K562 (cell line): Measurements from ENCODE around the gene FBXO44. TPM values are rescaled to one million over a fixed set of nuclear protein-coding genes. Genes with fewer than 3 reads are reported as not detected.
A peak's percentile ranks its signal among the peaks of the same experiment; 100 is the strongest.

ENCODE experiments used
- CBFA2T2 ChIP-seq: fragments of 450-650 bp; conservative IDR thresholded peaks from 2 replicates; pipeline ENCODE4 v1.6.1; 2017; ENCODE audit warnings: mild to moderate bottlenecking
- CC2D1A ChIP-seq: fragments of 450-650 bp; IDR thresholded peaks from 2 replicates; pipeline ENCODE4 v1.6.1; 2017; ENCODE audit warnings: mild to moderate bottlenecking
- CREM ChIP-seq: IDR thresholded peaks from 2 replicates; pipeline ENCODE4 v1.6.1; 2014; ENCODE audit warnings: antibody characterized with exemption, low read depth
- FOXP1 ChIP-seq: sonication (generic); formaldehyde crosslinking; IDR thresholded peaks from 2 replicates; pipeline ENCODE4 v1.8.0; 2022; ENCODE audit warnings: mild to moderate bottlenecking, missing genetic modification reagents
- HMGN3 ChIP-seq: IDR thresholded peaks from 2 replicates; pipeline ENCODE4 v1.6.1; 2011; ENCODE audit warnings: borderline replicate concordance, low read depth, mild to moderate bottlenecking, mixed read lengths, low read length; ENCODE audit not compliant: insufficient read length; ENCODE audit errors: extremely low read depth
- JUND ChIP-seq, 2 experiments: IDR thresholded peaks; 2 replicates in 1 of 2; 3 replicates in 1 of 2; pipeline ENCODE4 v1.6.1; 2011; ENCODE audit warnings: borderline replicate concordance in 2 of 2, low read depth in 2 of 2, low read length in 2 of 2, improper control_type of control experiment in 1 of 2, missing biosample characterization in 1 of 2, missing genetic modification characterization in 1 of 2, missing genetic modification reagents in 1 of 2
- KLF16 ChIP-seq: IDR thresholded peaks from 2 replicates; pipeline ENCODE4 v1.6.1; 2016; ENCODE audit warnings: antibody characterized with exemption
- NFE2 ChIP-seq: IDR thresholded peaks from 2 replicates; pipeline ENCODE4 v1.6.1; 2014; ENCODE audit warnings: antibody characterized with exemption, low read depth
- PBX2 ChIP-seq, 2 experiments: IDR thresholded peaks in 1 of 2; conservative IDR thresholded peaks in 1 of 2; 2 replicates each; pipeline ENCODE4 v1.6.1; 2016; ENCODE audit warnings: low read depth in 2 of 2, mild to moderate bottlenecking in 1 of 2, missing compliant biosample characterization in 1 of 2, missing genetic modification characterization in 1 of 2, moderate library complexity in 1 of 2
- PHF21A ChIP-seq: fragments of 450-650 bp; IDR thresholded peaks from 2 replicates; pipeline ENCODE4 v1.6.1; 2017; ENCODE audit warnings: low read depth, borderline replicate concordance
- PKNOX1 ChIP-seq: fragments of 450-650 bp; IDR thresholded peaks from 2 replicates; pipeline ENCODE4 v1.6.1; 2016
- POLR2AphosphoS2 ChIP-seq: IDR thresholded peaks from 2 replicates; pipeline ENCODE4 v1.6.1; 2012; ENCODE audit warnings: low read length, improper control_type of control experiment
- POLR2AphosphoS5 ChIP-seq: IDR thresholded peaks from 2 replicates; pipeline ENCODE4 v1.6.1; 2011; ENCODE audit warnings: mild to moderate bottlenecking, low read depth, low read length, moderate library complexity; ENCODE audit not compliant: control insufficient read depth, insufficient read depth
- RBM17 ChIP-seq: fragments of 200-400 bp; formaldehyde crosslinking; IDR thresholded peaks from 2 replicates; pipeline ENCODE4 v1.6.1; 2017; ENCODE audit warnings: low read depth, mild to moderate bottlenecking, low read length, borderline replicate concordance
- RUNX1 ChIP-seq: sonication (generic); IDR thresholded peaks from 2 replicates; pipeline ENCODE4 v1.6.1; 2016; ENCODE audit warnings: antibody characterized with exemption, low read depth
- SMARCC2 ChIP-seq: fragments of 450-650 bp; IDR thresholded peaks from 2 replicates; pipeline ENCODE4 v1.6.1; 2017; ENCODE audit warnings: antibody characterized with exemption, moderate library complexity, mild to moderate bottlenecking, low read depth
- TBL1XR1 ChIP-seq, 2 experiments: IDR thresholded peaks; 2 replicates each; pipeline ENCODE4 v1.6.1; 2012; ENCODE audit warnings: improper control_type of control experiment in 2 of 2, low read length in 2 of 2, mild to moderate bottlenecking in 1 of 2
- TEAD4 ChIP-seq, 2 experiments: sonication (generic) in 1 of 2; formaldehyde crosslinking in 1 of 2; IDR thresholded peaks; 2 replicates each; pipeline versions ENCODE4 v1.6.1 to v1.8.0; 2012 to 2022; ENCODE audit warnings: borderline replicate concordance in 1 of 2, inconsistent platforms in 1 of 2, low read length in 1 of 2, mild to moderate bottlenecking in 1 of 2, missing genetic modification reagents in 1 of 2
- TRIM24 ChIP-seq, 2 experiments: fragments of 450-650 bp; IDR thresholded peaks; 2 replicates each; pipeline ENCODE4 v1.6.1; 2016
- ZNF740 ChIP-seq, 3 experiments: fragments of 200-800 bp in 1 of 3; sonication (Bioruptor generic) in 1 of 3; sonication (generic) in 1 of 3; formaldehyde crosslinking in 1 of 3; IDR thresholded peaks; 2 replicates each; pipeline versions ENCODE4 v1.6.1 to v1.8.0; 2016 to 2022; ENCODE audit warnings: mild to moderate bottlenecking in 2 of 3, missing compliant biosample characterization in 2 of 3, missing genetic modification characterization in 2 of 3, missing genetic modification reagents in 1 of 3
- ZNF766 ChIP-seq: fragments of 200-800 bp; sonication (Bioruptor generic); conservative IDR thresholded peaks from 2 replicates; pipeline ENCODE4 v1.6.1; 2016; ENCODE audit warnings: missing genetic modification characterization, missing compliant biosample characterization
- polyA plus RNA-seq, 8 experiments: library from polyadenylated mRNA; depleted of rRNA in 4 of 8; stranded (reverse) in 5 of 8; unstranded in 3 of 8; fragments of >200 nt; fragmentation: Nextera tagmentation in 2 of 8; fragmentation: Illumina TruSeq in 1 of 8; extraction: Ambion mirVana in 2 of 8; extraction: Trizol in 1 of 8; gene quantifications; 2 replicates each; pipeline versions ENCODE4 v1.2.1 to v1.2.3, GENCODE V29; 2011 to 2014; ENCODE audit warnings: inconsistent platforms in 1 of 8, missing spikeins in 1 of 8
- total RNA-seq, 7 experiments: library from RNA; depleted of rRNA in 6 of 7; stranded (reverse); fragments of >200 nt in 6 of 7; fragmentation: Illumina TruSeq in 2 of 7; extraction: Trizol in 2 of 7; gene quantifications; 2 replicates each; pipeline versions ENCODE4 v1.2.1 to v1.2.3, GENCODE V29; 2011 to 2021; ENCODE audit warnings: low replicate concordance in 1 of 7

Gene FBXO44
- total and polyA plus RNA-seq, 9 of the 15 experiments (the other 6 are each of a cell fraction or from before 2014, with no cell fraction given) = 0.69 to 20.9 (median 6.7) TPM

- TF ChIP-seq ZNF740 (CRISPR knock-in tag; IDR thresholded peaks at IDR 0.05) (peak; percentile 90), ZNF740 (tag; IDR thresholded peaks at IDR 0.05) (peak in 1 of 2 experiments; percentile 26; a peak in 1 of 4 replicates), PKNOX1 (peak; percentile 75), KLF16 (peak; percentile 84), CBFA2T2 (peak; percentile 87), CC2D1A (peak; percentile 67; the same call in 1 of the 2 replicates), CREM (peak; percentile 73), HMGN3 (peak; percentile 51), RBM17 (no peak), PHF21A (no peak), SMARCC2 (peak; percentile 78; the same call in 1 of the 2 replicates), JUND (IDR thresholded peaks at IDR 0.05; ENCODE audit: borderline replicate concordance, low read depth, low read length) (peak; percentile 77; the same call in 1 of the 2 replicates), JUND (tag; IDR thresholded peaks at IDR 0.05; ENCODE audit: borderline replicate concordance, low read depth, low read length) (no peak; the same call in 2 of the 3 replicates), FOXP1 (CRISPR knock-in tag) (no peak), TEAD4 (IDR thresholded peaks at IDR 0.05; ENCODE audit: low read length) (peak; percentile 95), TEAD4 (CRISPR knock-in tag; IDR thresholded peaks at IDR 0.05; ENCODE audit: borderline replicate concordance) (no peak), TRIM24 (IDR thresholded peaks at IDR 0.05) (peak; percentile 40 to 71; a peak in 2 of 4 replicates), POLR2AphosphoS5 (peak; percentile 79), TBL1XR1 (IDR thresholded peaks at IDR 0.05; ENCODE audit: low read length in 2 of 2) (peak; percentile 68 to 82; a peak in 2 of 4 replicates), PBX2 (CRISPR knock-in tag; IDR thresholded peaks at IDR 0.05; ENCODE audit: low read depth) (no peak), PBX2 (tag; conservative IDR thresholded peaks at IDR 0.05; ENCODE audit: low read depth) (peak; percentile 66), RUNX1 (no peak; the same call in 1 of the 2 replicates), ZNF766 (CRISPR knock-in tag) (peak; percentile 37; the same call in 1 of the 2 replicates), POLR2AphosphoS2 (peak; percentile 30; the same call in 1 of the 2 replicates), NFE2 (peak; percentile 31; the same call in 1 of the 2 replicates)
Observed at GRCh38 chr1:11671544-11672286, 17.0 kb downstream of the FBXO44 start (continued).
